DND-41 (cell line): Measurements from ENCODE around the gene ATP6V0C.

Source experiments
- CTCF ChIP-seq: IDR thresholded peaks from 2 replicates; pipeline ENCODE4 v1.5.1; 2012; ENCODE audit warnings: borderline replicate concordance, low read length, moderate library complexity, mild to moderate bottlenecking; ENCODE audit not compliant: poor library complexity, severe bottlenecking; ENCODE audit errors: extremely low read depth
- EZH2 ChIP-seq: IDR thresholded peaks from 3 replicates; pipeline ENCODE4 v1.6.1; 2012; ENCODE audit warnings: borderline replicate concordance, low read depth, mild to moderate bottlenecking, moderate library complexity, low read length, inconsistent platforms; ENCODE audit not compliant: severe bottlenecking

- TF ChIP-seq CTCF = no peak
- TF ChIP-seq EZH2 = no peak
Measured at GRCh38 chr16:2482708-2483534, 30.8 kb upstream of the ATP6V0C start.
